GM23248 (cell line): ENCODE data around the gene KCNMA1. TPM values are rescaled to one million over a fixed set of nuclear protein-coding genes. Genes with fewer than 3 reads are reported as not detected.
A peak's percentile ranks its signal among the peaks of the same experiment; 100 is the strongest.

Source experiments
- DNase-seq: peaks from one replicate; pipeline ENCODE4 v3.0.0-alpha.2; 2015
- H2AFZ ChIP-seq: fragments of 200-600 bp; sonication (generic); 2 replicates; pipeline ENCODE4 v1.6.1; 2016; ENCODE audit warnings: antibody characterized with exemption
- H3F3A ChIP-seq: fragments of 200-600 bp; sonication (generic); 2 replicates; pipeline ENCODE4 v1.6.1; 2016; ENCODE audit warnings: mild to moderate bottlenecking, antibody characterized with exemption, mixed run types; ENCODE audit not compliant: insufficient read depth
- H3K27ac ChIP-seq: fragments of 200-600 bp; sonication (generic); 2 replicates; pipeline ENCODE4 v1.5.1; 2016; ENCODE audit warnings: mild to moderate bottlenecking
- H3K27me3 ChIP-seq: fragments of 200-600 bp; sonication (generic); replicated peaks from 2 replicates; pipeline ENCODE4 v1.6.1; 2016; ENCODE audit warnings: mild to moderate bottlenecking; ENCODE audit not compliant: insufficient read depth
- H3K36me3 ChIP-seq: fragments of 200-600 bp; sonication (generic); 2 replicates; pipeline ENCODE4 v1.6.1; 2016; ENCODE audit warnings: low read depth, mild to moderate bottlenecking
- H3K4me1 ChIP-seq: fragments of 200-600 bp; sonication (generic); 2 replicates; pipeline ENCODE4 v1.6.1; 2016; ENCODE audit warnings: mild to moderate bottlenecking; ENCODE audit not compliant: insufficient read depth
- H3K4me2 ChIP-seq: fragments of 200-600 bp; sonication (generic); one replicate; pipeline ENCODE4 v1.6.1; 2016; ENCODE audit warnings: mild to moderate bottlenecking; ENCODE audit not compliant: unreplicated experiment
- H3K4me3 ChIP-seq: fragments of 200-600 bp; sonication (generic); 2 replicates; pipeline ENCODE4 v1.5.1; 2016; ENCODE audit warnings: mild to moderate bottlenecking
- H3K79me2 ChIP-seq: fragments of 200-600 bp; sonication (generic); 2 replicates; pipeline ENCODE4 v1.6.1; 2016; ENCODE audit warnings: mild to moderate bottlenecking; ENCODE audit not compliant: insufficient read depth
- H3K9ac ChIP-seq: fragments of 200-600 bp; sonication (generic); 2 replicates; pipeline ENCODE4 v1.6.1; 2016; ENCODE audit warnings: mild to moderate bottlenecking
- H3K9me2 ChIP-seq: fragments of 200-600 bp; sonication (generic); 2 replicates; pipeline ENCODE4 v1.6.1; 2016; ENCODE audit warnings: mixed run types, mild to moderate bottlenecking, moderate library complexity; ENCODE audit not compliant: insufficient read depth
- H3K9me3 ChIP-seq: fragments of 200-600 bp; sonication (generic); one replicate; pipeline ENCODE4 v1.6.1; 2017; ENCODE audit warnings: low read depth
- H4K20me1 ChIP-seq: fragments of 200-600 bp; sonication (generic); 2 replicates; pipeline ENCODE4 v1.6.0; 2016; ENCODE audit not compliant: insufficient read depth
- EZH2 ChIP-seq: fragments of 200-600 bp; sonication (generic); IDR thresholded peaks from 2 replicates; pipeline ENCODE4 v1.6.1; 2018; ENCODE audit warnings: antibody characterized with exemption, mild to moderate bottlenecking; ENCODE audit not compliant: insufficient read depth, poor library complexity, severe bottlenecking
- EZH2phosphoT487 ChIP-seq: fragments of 200-600 bp; sonication (generic); IDR thresholded peaks from 2 replicates; pipeline ENCODE4 v1.6.1; 2018; ENCODE audit warnings: antibody characterized with exemption, moderate library complexity, mild to moderate bottlenecking, low read depth; ENCODE audit not compliant: insufficient read depth
- WGBS, 2 experiments: methylation state at CpG; one replicate each; pipeline ENCODE4 v1.1.6; 2015 to 2017; ENCODE audit warnings: low lambda C conversion rate in 2 of 2, low coverage in 1 of 2; ENCODE audit errors: missing lambda C conversion rate in 2 of 2; 5-methylcytosine and 5-hydroxymethylcytosine counted together
- in situ Hi-C: fragments of 300-500 bp; cut with MboI; formaldehyde crosslinking; loops from 2 replicates; pipeline ENCODE4 v1.15.0; 2020
- polyA plus RNA-seq: library from polyadenylated mRNA; unstranded; fragments of >200 nt; fragmentation: Nextera tagmentation; extraction: Ambion mirVana; gene quantifications from 2 replicates; pipeline ENCODE4 v1.2.1, GENCODE V29; 2016
- total RNA-seq: library from RNA; depleted of rRNA; stranded (reverse); fragments of >200 nt; shearing (Covaris generic); gene quantifications from 2 replicates; pipeline ENCODE4 v1.2.3, GENCODE V29; 2014

The KCNMA1 gene
- total and polyA plus RNA-seq, 2 experiments from 2014 or later = 14.2 to 25.1 TPM

GRCh38 chr10:77164616-77165311 lies 472.8 kb downstream of the KCNMA1 start:
- TF ChIP-seq EZH2 (no peak), EZH2phosphoT487 (no peak)
- in situ Hi-C loops = no loop called here
- peak overlapping the region; percentile 82 for H3K4me2 ChIP-seq
- H3K36me3 ChIP-seq = no peaks in the 10 kb centered on the region
- no peaks in the 10 kb centered on the region for H3K9me3 ChIP-seq
- H3K27ac ChIP-seq = peak overlapping the region; percentile 91
- peak overlapping the region; percentile 44 for H3K4me3 ChIP-seq
- no peak overlapping the region; the same call in 1 of the 2 replicates for H3K9ac ChIP-seq
- peak; percentile 74 for DNase-seq
- H3K9me2 ChIP-seq = no peaks in the 10 kb centered on the region
- no peaks in the 10 kb centered on the region for H4K20me1 ChIP-seq
- no peaks in the 10 kb centered on the region for H3K79me2 ChIP-seq
- WGBS, 2 experiments = 45 to 48% methylated on average over 5 of the region's 5 CpGs
- no peak overlapping the region for H2AFZ ChIP-seq
- H3K27me3 ChIP-seq = no peaks in the 10 kb centered on the region
- peaks cover 57% of the 10 kb centered on the region for H3F3A ChIP-seq
- H3K4me1 ChIP-seq = peaks cover 35% of the 10 kb centered on the region

GRCh38 chr10:77163670-77164348 lies 473.8 kb downstream of the KCNMA1 start:
- Histone ChIP-seq H3K27ac (peak overlapping the region; percentile 91), H3K9me2 (no peaks in the 10 kb centered on the region), H4K20me1 (no peaks in the 10 kb centered on the region), H3K79me2 (no peaks in the 10 kb centered on the region), H3K9me3 (no peaks in the 10 kb centered on the region), H3K4me3 (peak overlapping the region; percentile 42), H3K36me3 (no peaks in the 10 kb centered on the region), H2AFZ (no peak overlapping the region), H3K27me3 (no peaks in the 10 kb centered on the region), H3K4me1 (peaks cover 41% of the 10 kb centered on the region), H3K4me2 (peak overlapping the region; percentile 82), H3K9ac (peak overlapping the region; percentile 57), H3F3A (peaks cover 66% of the 10 kb centered on the region)
- DNase-seq = peak; percentile 99
- 0% methylated on average over 4 of the region's 4 CpGs for WGBS, 2 experiments
- in situ Hi-C loops = no loop called here
- TF ChIP-seq EZH2phosphoT487 (no peak), EZH2 (no peak)

- Histone ChIP-seq H3K9me2 (no peaks in the 10 kb centered on the region), H3K27me3 (no peaks in the 10 kb centered on the region), H3K4me2 (peak overlapping the region; percentile 80), H4K20me1 (no peaks in the 10 kb centered on the region), H3K27ac (peak overlapping the region; percentile 91), H3K9me3 (no peaks in the 10 kb centered on the region), H3K79me2 (no peaks in the 10 kb centered on the region), H3K9ac (no peak overlapping the region), H2AFZ (no peak overlapping the region), H3F3A (peaks cover 67% of the 10 kb centered on the region), H3K4me1 (peaks cover 41% of the 10 kb centered on the region), H3K4me3 (no peak overlapping the region), H3K36me3 (no peaks in the 10 kb centered on the region)
- 1 to 4% methylated on average over 4 of the region's 4 CpGs for WGBS, 2 experiments
- no peak for TF ChIP-seq EZH2
- no peak for TF ChIP-seq EZH2phosphoT487
- peak; percentile 89 for DNase-seq
- in situ Hi-C loops = no loop called here
Observed at GRCh38 chr10:77162697-77163096, 474.9 kb downstream of the KCNMA1 start.

GRCh38 chr10:77160679-77161078 lies 476.9 kb downstream of the KCNMA1 start:
- H3K4me2 ChIP-seq = peak overlapping the region; percentile 70
- no peaks in the 10 kb centered on the region for H3K27me3 ChIP-seq
- in situ Hi-C loops = no loop called here
- peak overlapping the region; percentile 61 for H3K27ac ChIP-seq
- H3F3A ChIP-seq = peaks cover 82% of the 10 kb centered on the region
- no peaks in the 10 kb centered on the region for H3K9me2 ChIP-seq
- H3K4me1 ChIP-seq = peaks cover 56% of the 10 kb centered on the region
- H3K4me3 ChIP-seq = no peak overlapping the region
- no peak overlapping the region for H2AFZ ChIP-seq
- 0 to 4% methylated on average over 1 of the region's 1 CpG for WGBS, 2 experiments
- H3K36me3 ChIP-seq = no peaks in the 10 kb centered on the region
- H3K9me3 ChIP-seq = no peaks in the 10 kb centered on the region
- DNase-seq = peak; percentile 97
- TF ChIP-seq EZH2phosphoT487 (0 out of 2 replicates have a peak, but pooled peaks have one; percentile 31), EZH2 (no peak)
- no peak overlapping the region for H3K9ac ChIP-seq
- H3K79me2 ChIP-seq = no peaks in the 10 kb centered on the region
- H4K20me1 ChIP-seq = no peaks in the 10 kb centered on the region
